Type B pancreatic cell (in vitro differentiated cells): ENCODE data around the gene DYNC2H1. TPM values are rescaled to one million over a fixed set of nuclear protein-coding genes. Genes with fewer than 3 reads are reported as not detected.

ENCODE experiments used
- DNase-seq: peaks from one replicate; pipeline ENCODE4 v3.0.0; 2021; ENCODE audit warnings: mixed read lengths; ENCODE audit not compliant: unreplicated experiment; ENCODE audit errors: extremely low spot score
- H3K27ac Mint-ChIP-seq: 2 replicates; pipeline ENCODE4 v1.8.0; 2021; ENCODE audit warnings: mild to moderate bottlenecking, mixed read lengths
- H3K27me3 Mint-ChIP-seq: 2 replicates; pipeline ENCODE4 v1.8.0; 2021; ENCODE audit warnings: mixed read lengths
- H3K36me3 Mint-ChIP-seq: 2 replicates; pipeline ENCODE4 v1.8.0; 2021; ENCODE audit warnings: mixed read lengths
- H3K4me1 Mint-ChIP-seq: one replicate; pipeline ENCODE4 v1.8.0; 2021; ENCODE audit warnings: mixed read lengths; ENCODE audit not compliant: unreplicated experiment
- H3K4me3 Mint-ChIP-seq: 2 replicates; pipeline ENCODE4 v1.8.0; 2021; ENCODE audit warnings: mild to moderate bottlenecking, mixed read lengths
- H3K9me3 Mint-ChIP-seq: 2 replicates; pipeline ENCODE4 v1.8.0; 2021; ENCODE audit warnings: mixed read lengths
- CTCF ChIP-seq: fragments of 200-600 bp; sonication (generic); conservative IDR thresholded peaks from 2 replicates; pipeline ENCODE4 v1.5.0; 2021; ENCODE audit warnings: antibody characterized with exemption, mild to moderate bottlenecking
- total RNA-seq: library from RNA; stranded (reverse); gene quantifications from 2 replicates; pipeline ENCODE4 v1.2.1, GENCODE V29; 2021; ENCODE audit warnings: low replicate concordance

The DYNC2H1 gene
- total RNA-seq, 1 donor from 2014 or later = 26.1 TPM

- no peaks in the 10 kb centered on the region for H3K27me3 Mint-ChIP-seq
- no peak overlapping the region for H3K4me3 Mint-ChIP-seq
- peaks cover 3% of the 10 kb centered on the region for H3K36me3 Mint-ChIP-seq
- H3K4me1 Mint-ChIP-seq = no peaks in the 10 kb centered on the region
- H3K27ac Mint-ChIP-seq = no peak overlapping the region
- no peak for DNase-seq
- peaks cover 5% of the 10 kb centered on the region for H3K9me3 Mint-ChIP-seq
- TF ChIP-seq CTCF = no peak
Measured at GRCh38 chr11:103488031-103488461, 378.8 kb downstream of the DYNC2H1 start.

DNA sequence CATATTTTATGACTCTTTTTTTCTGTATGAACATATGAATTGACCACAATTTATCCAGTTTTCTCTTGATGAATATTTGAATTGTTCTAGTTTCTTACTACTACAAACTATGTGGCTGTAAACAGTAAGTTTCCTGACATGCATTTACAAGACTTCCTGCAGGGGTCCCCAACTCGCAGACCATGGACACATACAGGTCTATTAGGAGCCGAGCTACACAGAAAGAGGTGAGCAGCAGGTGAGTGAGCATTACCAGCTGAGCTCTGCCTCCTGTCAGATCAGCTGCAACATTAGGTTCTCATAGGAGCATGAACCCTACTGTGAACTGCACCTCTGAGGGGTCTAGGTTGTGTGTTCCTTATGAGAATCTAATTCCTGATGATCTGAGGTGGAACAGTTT is 379.4 kb downstream of the DYNC2H1 start:
- Mint-ChIP-seq H3K27ac (no peak overlapping the region), H3K36me3 (peaks cover 3% of the 10 kb centered on the region), H3K4me1 (no peaks in the 10 kb centered on the region), H3K9me3 (peaks cover 5% of the 10 kb centered on the region), H3K27me3 (no peaks in the 10 kb centered on the region), H3K4me3 (no peak overlapping the region)
- no peak for TF ChIP-seq CTCF
- DNase-seq = no peak

DNA sequence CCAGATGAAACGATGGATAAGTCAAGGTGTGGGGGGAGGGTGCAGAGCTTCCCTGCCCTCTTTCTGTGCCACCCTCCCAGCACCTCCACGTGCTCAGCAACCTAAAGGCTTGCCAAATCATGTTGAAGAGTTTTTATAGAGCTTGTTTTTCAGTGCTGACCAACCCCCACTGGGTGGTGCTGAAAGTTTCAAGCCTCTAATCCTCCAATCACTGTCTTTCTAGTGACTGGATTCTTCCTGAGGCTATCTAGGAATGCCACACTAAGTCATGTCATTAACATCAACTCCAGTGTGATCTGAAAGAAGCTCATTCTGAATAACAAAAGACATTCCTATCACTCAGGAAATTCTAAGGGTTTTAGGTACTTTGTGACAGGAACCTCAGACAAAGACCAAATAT is 382.6 kb downstream of the DYNC2H1 start:
- peaks cover 5% of the 10 kb centered on the region for H3K9me3 Mint-ChIP-seq
- H3K27ac Mint-ChIP-seq = no peak overlapping the region
- H3K4me1 Mint-ChIP-seq = peaks cover 17% of the 10 kb centered on the region
- no peaks in the 10 kb centered on the region for H3K27me3 Mint-ChIP-seq
- TF ChIP-seq CTCF = no peak
- no peak overlapping the region for H3K4me3 Mint-ChIP-seq
- DNase-seq = no peak
- H3K36me3 Mint-ChIP-seq = peaks cover 3% of the 10 kb centered on the region

DNA sequence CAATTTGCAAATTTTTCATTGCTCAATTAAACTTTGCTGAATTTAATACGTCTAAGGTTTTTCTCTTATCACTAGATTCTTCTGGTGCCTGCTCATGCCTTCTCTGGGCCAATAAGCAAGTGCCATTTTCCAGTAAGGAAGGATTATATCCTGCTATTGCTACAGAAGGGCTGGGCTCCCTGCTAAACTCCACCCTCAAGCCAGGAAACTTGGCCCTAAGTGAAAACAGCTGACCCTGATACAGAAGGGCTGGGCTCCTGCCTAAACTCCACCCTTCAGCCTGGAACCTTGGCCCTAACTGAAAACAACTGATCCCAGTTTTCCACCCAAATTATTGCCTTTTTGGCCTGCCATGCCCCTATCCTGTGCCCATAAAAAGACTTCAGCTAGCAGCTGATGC is 385.3 kb downstream of the DYNC2H1 start:
- no peak overlapping the region for H3K27ac Mint-ChIP-seq
- peaks cover 17% of the 10 kb centered on the region for H3K4me1 Mint-ChIP-seq
- H3K36me3 Mint-ChIP-seq = peaks cover 3% of the 10 kb centered on the region

DNA sequence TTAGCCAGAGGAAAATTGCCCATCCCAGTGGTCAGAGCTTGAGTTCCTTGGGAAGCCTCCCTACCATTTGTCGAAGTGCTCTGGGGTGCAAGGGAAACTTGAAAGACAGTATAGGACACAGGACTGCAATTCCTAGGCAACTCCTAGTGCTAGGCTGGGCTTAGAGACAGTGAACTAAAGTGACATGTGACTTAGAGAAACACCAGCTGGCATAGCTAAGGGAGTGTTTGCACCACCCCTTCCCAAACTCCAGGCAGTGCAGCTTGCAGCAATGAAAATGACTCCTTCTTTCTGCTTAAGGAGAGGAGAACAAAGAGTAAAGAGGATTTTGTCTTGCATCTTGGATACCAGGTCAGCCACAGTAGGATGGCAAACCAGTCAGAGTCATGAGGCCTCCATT is 388.0 kb downstream of the DYNC2H1 start:
- no peak for TF ChIP-seq CTCF
- no peak for DNase-seq
- Mint-ChIP-seq H3K27ac (no peak overlapping the region), H3K4me1 (peaks cover 17% of the 10 kb centered on the region), H3K9me3 (peaks cover 5% of the 10 kb centered on the region), H3K36me3 (no peaks in the 10 kb centered on the region), H3K4me3 (no peak overlapping the region), H3K27me3 (no peaks in the 10 kb centered on the region)

More for the DNA sequence above, 385.3 kb downstream of the DYNC2H1 start:
- H3K4me3 Mint-ChIP-seq = no peak overlapping the region
- TF ChIP-seq CTCF = no peak
- H3K27me3 Mint-ChIP-seq = no peaks in the 10 kb centered on the region
- no peak for DNase-seq
- no peaks in the 10 kb centered on the region for H3K9me3 Mint-ChIP-seq
